Measurements from ENCODE around the gene TMEM132D.

The TMEM132D gene

DNA sequence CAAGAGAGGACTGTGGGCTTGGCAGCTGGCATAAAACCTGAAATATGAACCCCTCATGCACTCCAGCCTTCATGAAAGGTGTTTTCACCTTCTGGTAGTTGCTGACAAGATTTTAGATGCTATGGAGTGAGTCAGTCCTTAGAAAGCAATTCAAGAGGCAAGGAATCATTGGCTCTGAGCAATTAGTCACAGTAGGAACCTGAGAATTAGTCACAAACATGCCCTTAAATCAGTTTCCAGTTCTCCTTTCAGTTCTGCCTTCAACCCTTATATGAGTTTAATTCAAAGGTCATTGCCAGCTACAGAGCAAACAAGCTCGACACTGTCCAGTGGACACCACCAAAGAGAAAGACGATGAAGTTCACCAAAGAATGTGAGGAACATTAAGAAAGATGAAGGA, 578.3 kb downstream of the TMEM132D start:
- DNase-seq, result no peak

DNA sequence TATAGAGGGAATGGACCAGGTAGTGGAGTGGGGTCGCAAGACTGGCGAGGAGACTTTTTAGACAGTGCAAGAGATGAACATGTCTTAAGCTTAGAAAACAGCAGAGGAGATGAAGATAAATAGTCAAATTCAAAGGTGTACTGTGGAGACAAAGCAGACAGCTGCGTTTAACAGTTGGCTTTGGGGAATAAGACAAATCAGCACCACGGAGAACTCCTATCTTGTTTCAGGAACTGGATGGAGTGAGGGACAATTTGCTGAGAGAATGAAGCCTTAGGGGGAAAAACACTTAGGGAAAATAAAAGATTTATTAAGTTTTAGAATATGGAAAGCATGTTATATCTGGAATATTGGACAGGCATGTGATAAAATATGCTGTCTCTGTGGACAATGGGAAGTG, 591.8 kb downstream of the TMEM132D start:
- no peak for DNase-seq

- DNase-seq, result no peak
Observed at GRCh38 chr12:129310346-129310745, 593.5 kb downstream of the TMEM132D start.

DNA sequence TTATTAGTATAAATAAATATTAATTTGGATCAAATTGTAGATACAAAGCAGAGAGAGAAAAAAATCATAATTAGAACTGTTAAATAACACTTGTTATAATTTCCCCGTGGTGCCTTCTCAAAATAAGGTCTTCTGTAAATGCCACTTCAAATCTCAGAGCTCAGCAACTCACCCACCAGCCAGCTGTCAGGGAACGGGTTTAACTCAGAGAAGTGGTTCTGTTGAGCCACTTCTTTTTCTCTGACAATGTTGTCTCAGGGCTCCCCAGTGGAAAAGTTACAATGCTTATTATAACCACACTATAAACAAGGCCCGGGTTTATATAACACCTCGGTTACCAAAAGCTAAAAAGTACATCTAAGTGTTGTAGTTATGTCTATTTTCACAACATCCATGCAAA, 598.0 kb downstream of the TMEM132D start:
- no peak for DNase-seq

- no peak for DNase-seq
Observed at GRCh38 chr12:129304529-129304928, 599.3 kb downstream of the TMEM132D start.

DNA sequence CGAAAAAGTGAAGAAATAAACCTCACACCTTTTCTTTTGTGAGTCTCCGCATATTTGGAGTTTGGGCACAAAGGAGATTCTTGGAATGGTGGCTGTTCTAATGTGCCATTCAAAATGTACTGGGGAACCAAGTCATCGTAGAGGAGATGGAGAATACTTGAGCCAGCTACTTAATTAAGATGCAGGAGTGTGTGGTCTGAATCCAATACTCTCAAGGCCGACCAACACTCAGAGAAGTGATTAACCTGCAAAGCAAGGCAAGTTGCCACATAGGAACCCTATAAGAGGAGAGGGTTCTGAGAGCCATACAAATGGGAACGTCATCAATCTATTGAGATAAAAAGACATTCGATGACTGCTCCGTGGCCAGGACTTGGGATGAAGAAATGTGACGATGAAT, 603.8 kb downstream of the TMEM132D start:
- no peak for DNase-seq

DNA sequence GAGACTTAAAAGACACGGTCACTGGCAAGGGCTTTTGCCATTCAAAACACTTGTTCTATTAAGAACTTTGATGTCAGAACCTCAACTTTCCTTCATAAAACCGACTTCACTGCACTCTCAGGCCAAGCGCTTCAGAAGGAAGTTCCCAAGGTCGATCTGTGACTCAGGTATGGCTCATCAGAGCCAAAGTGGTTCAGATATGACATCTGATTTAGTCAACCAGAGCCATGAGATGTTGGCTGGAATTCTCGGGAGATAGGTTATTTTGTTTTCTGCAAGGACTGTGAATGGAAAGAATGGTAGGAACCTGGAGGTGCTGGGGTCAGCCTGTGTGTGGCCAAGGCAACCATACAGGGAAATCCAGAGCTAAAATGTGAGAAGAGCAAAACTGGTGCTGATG, 604.9 kb downstream of the TMEM132D start:
- DNase-seq, result no peak

DNA sequence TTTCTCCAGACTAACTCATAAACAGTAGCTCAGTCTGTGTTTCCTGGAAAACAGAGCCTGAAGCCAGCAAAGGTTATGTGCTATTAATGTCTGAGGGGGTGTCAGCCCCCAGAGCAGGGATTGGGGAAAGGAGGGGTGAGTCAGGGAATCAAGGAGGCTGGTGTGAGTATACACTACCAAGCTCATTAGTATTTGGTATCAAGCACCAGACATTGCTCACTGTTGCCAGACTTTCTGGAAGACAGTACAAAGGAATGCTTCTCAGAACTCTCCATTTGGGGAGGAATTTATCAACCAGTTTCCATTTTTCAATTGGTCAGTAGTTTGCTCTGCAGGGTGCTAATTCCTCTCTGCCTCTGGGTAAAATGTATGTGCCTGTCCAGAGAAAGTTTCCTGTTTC, 607.2 kb downstream of the TMEM132D start:
- no peak for DNase-seq

GRCh38 chr12:129294868-129295267, 609.0 kb downstream of the TMEM132D start:
- DNase-seq, result no peak

- no peak for DNase-seq
Observed at GRCh38 chr12:129279771-129280170, 624.1 kb downstream of the TMEM132D start.

DNA sequence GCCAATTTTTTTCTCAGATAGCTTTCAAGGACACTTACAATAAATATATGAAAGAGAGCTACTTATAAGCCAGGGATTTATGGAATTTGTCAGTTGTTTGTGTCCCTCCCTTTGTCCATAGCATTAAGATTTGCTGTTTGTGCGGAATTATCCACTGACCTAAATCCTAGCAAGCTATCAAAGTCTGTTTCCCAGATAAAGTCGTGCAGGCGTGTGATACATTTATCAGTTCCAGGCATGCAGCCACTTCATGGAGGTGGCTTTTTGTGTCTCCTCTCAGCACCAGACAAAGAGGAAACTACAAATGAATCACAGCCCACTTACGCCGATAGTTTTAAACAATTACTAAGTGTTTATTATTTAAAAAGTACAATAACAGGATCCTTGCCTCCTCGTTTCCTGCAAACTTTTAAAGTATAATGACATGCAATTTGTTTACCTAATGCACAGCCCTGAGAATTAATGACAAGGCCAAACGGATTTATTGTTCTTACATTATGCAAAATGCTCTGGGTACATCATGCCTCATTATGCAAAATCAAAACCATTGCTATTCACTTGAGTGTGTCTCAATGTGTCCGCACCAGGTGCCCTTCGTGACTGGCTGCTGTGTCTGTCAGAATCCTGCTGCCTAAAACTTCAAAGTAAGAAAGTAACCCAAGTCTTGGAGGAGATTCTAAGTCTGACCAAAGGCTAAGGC, 627.3 kb downstream of the TMEM132D start:
- peak; percentile 58 for DNase-seq

GRCh38 chr12:129269756-129270495, 633.9 kb downstream of the TMEM132D start:
- peak; percentile 25 for DNase-seq

DNA sequence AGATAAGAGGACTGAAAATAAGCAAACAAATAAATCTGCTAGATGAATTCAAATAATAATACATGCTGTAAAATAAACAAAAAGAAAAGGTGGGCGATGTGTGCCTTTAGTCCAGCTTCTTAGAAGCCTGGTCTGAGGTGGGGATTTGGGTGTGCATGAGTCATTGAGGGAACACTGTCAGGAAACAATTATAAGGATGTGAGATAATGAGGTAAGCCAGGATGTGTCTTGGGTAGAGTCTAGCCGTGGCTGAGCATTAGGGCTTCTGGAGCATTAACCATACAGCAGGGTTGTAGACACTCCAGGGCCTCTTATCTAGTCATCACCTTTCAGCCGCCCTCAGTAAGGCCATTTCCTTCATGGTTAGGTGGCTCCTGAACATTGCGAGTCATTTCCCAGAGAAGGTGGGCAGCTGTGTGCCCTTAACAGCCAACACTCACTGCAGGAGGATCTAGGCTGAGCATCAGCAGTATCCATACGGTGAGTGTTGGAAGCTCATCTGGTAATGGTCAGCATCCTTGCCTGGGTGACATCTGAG, 645.0 kb downstream of the TMEM132D start:
- no peak for DNase-seq

- no peak for DNase-seq
Observed at GRCh38 chr12:129257524-129257923, 646.3 kb downstream of the TMEM132D start.

DNA sequence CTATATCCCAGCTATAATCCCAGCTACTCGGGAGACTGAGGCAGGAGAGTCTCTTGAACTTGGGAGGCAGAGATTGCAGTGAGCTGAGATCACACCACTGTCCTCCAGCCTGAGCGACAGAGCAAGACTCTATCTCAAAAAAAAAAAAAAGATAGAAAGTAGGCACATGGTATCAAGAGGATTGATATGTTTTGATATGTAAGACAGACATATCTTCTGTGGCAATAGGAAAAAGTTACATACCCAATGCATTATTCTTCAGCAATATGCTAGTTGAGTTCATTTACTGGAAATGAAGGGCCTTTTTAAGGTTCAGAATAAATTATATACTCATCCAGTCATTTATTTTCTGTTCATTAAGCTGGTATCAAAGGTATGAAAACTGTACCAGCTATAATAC, 657.2 kb downstream of the TMEM132D start:
- no peak for DNase-seq

- DNase-seq, result no peak
Observed at GRCh38 chr12:129245769-129246168, 658.1 kb downstream of the TMEM132D start.

DNA sequence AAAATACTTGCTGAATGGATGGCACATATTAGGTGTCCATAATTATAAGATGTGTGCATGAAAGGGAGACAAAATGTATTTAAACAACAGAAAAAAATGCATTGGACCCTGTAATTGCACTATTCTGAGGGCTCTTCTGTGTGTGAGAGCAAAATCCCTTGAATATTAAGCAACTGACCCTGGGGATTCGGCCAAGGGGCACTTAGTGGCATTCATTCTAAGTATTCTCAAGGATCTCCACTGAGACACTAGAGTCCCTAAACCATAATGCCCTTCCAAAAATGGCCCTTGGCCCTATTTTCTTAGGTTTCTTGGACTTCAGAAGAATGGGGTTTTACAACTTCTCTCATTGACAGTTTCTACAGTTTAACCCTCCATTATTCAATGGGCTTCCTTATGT, 662.0 kb downstream of the TMEM132D start:
- DNase-seq, result no peak

GRCh38 chr12:129237881-129238280, 665.9 kb downstream of the TMEM132D start:
- DNase-seq, result no peak

DNA sequence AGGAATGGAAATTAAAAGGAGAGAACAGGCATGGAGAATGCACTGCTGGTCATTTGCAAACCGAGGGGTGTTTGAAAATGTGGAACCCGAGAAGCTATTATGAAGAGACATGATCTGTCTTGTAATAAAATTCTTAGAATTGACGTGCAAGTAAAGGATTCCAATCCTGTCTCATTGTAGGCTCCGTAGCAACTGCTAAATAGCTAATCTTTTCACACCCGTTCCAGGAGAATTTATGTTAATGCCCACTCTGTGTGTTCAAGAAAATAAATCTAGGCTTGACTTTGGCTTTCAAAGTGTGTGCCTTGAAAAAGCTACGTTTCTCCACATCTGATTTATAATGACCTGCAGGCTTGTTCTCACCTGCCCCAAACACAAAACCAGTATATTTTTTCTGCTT, 669.6 kb downstream of the TMEM132D start:
- no peak for DNase-seq

GRCh38 chr12:129231491-129231890, 672.3 kb downstream of the TMEM132D start:
- DNase-seq, result no peak

DNA sequence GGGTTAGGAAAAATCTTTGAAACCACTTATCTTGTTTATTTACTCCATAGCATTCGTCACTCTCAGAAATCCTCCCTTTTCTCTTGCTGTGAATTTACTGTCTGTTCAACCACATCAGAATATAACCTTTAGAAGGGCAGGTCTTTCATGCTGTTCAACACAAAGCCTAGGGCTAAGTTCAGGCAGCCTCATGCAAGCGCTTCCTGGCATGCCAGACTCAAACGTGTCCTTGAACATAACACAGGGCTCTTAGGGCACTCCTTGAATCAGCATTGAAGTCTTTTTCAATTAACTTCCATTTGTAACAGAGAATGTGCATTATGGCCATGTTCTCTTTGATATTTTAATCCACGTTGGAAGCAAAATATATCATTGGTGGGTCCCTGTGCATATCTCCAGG, 672.8 kb downstream of the TMEM132D start:
- no peak for DNase-seq

DNA sequence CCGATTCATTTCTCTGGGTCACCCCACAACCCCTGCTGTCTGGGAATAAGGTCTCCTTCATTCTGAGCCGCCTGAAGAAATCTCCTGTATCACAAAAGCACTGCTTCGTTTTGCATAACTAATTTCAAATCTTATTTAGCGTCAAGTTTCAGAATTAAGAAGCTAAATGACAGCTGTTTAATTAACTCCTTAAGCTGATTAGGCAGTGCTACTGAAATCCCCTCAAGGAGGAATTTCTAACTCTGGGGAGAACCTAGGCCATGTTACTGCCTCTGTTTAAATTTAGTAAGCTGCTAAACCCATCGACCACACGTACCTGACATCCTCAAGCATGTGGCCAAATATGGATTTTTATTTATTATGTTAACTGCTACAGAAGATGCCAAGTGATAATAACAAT, 677.0 kb downstream of the TMEM132D start:
- DNase-seq, result no peak

GRCh38 chr12:129226005-129226404, 677.8 kb downstream of the TMEM132D start:
- no peak for DNase-seq

- DNase-seq, result no peak
Observed at GRCh38 chr12:129215556-129215955, 688.3 kb downstream of the TMEM132D start.
